Epithelial cell of esophagus (primary cell): ENCODE measurements around the gene RETREG2.

Source experiments
- DNase-seq: peaks from one replicate; pipeline ENCODE4 v3.0.0; 2010; ENCODE audit warnings: low read depth
- H3K4me3 ChIP-seq: 2 replicates; pipeline ENCODE4 v1.5.1; 2011; ENCODE audit warnings: mild to moderate bottlenecking, low read length, control low read depth
- CTCF ChIP-seq: IDR thresholded peaks from 2 replicates; pipeline ENCODE4 v1.5.1; 2011; ENCODE audit warnings: low read depth, mild to moderate bottlenecking, low read length, control low read depth, inconsistent platforms; ENCODE audit not compliant: insufficient read depth; ENCODE audit errors: missing control alignments

The RETREG2 gene

GRCh38 chr2:219179601-219180465 lies 1.8 kb downstream of the RETREG2 start:
- TF ChIP-seq CTCF, result no peak
- no peak overlapping the region for H3K4me3 ChIP-seq
- no peak for DNase-seq

DNA sequence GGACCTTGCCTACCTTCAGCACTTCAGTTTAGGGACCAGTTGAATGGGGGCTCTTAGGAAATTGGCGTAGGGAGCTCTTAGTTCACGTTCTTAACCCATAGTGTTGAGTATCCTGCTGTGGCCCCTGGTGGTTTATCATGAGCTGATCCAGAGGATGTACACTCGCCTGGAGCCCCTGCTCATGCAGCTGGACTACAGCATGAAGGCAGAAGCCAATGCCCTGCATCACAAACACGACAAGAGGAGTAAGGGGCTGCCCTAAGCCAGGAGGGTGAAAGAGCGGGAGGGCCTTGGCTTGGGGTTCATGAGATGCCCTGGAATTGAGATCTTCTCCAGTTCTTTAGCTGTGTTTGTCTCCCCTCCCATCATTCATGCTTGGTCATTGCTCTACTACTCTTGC lies 2.9 kb downstream of the RETREG2 start:
- no peak for DNase-seq
- no peak overlapping the region for H3K4me3 ChIP-seq
- no peak for TF ChIP-seq CTCF

- no peak for TF ChIP-seq CTCF
- H3K4me3 ChIP-seq, result no peak overlapping the region
These were observed 3.5 kb downstream of the RETREG2 start for GRCh38 chr2:219181531-219181930.

GRCh38 chr2:219182331-219183150 lies 4.5 kb downstream of the RETREG2 start:
- H3K4me3 ChIP-seq, result no peak overlapping the region
- no peak for DNase-seq
- no peak for TF ChIP-seq CTCF

More at GRCh38 chr2:219181531-219181930, 3.5 kb downstream of the RETREG2 start:
- DNase-seq, result no peak

DNA sequence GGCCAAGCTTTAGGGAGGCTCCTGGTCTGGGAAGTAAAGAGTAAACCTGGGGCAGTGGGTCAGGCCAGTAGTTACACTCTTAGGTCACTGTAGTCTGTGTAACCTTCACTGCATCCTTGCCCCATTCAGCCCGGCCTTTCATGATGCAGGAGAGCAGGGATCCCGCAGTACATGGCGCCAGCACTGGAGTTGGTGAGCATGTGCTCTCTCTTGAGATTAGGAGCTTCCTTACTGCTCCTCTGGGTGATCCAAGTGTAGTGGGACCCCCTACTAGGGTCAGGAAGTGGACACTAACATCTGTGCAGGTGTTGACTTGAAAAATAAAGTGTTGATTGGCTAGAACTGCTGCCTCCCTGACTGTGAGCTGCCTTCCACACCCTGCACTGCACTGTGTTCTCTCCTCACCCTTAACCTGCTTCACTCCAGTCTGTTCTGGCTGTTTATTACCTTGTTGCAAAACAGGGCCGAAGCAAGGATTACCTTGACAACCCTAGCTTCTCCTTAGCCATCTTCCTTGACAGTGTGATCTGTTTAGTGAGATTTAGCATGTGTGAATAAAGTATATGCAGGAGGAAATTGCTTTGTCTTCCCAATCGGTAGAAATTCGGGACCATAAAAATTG lies 5.2 kb downstream of the RETREG2 start:
- no peak overlapping the region for H3K4me3 ChIP-seq
- TF ChIP-seq CTCF, result no peak
- no peak for DNase-seq

DNA sequence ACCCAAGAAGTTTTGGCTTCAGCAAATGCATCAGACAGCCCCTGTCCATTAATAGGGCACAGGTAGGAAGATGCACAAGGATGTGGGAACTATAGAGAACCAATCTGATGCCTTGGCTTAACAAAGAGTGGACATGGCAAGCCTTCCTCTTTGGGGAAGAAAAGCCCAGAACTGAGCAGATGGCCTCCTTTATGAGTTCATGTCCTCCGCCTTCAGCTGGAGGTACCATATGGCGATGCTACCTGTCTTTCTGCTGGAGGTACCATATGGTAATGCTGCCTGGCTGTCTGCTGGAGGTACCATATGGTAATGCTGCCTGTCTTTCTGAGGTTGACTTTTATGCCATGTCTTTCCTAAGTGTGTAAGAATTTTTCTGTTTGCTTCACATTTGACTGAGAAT lies 6.0 kb downstream of the RETREG2 start:
- TF ChIP-seq CTCF, result no peak
- DNase-seq, result no peak
- no peak overlapping the region for H3K4me3 ChIP-seq
